ENCODE results near the gene C1orf35.

DNA sequence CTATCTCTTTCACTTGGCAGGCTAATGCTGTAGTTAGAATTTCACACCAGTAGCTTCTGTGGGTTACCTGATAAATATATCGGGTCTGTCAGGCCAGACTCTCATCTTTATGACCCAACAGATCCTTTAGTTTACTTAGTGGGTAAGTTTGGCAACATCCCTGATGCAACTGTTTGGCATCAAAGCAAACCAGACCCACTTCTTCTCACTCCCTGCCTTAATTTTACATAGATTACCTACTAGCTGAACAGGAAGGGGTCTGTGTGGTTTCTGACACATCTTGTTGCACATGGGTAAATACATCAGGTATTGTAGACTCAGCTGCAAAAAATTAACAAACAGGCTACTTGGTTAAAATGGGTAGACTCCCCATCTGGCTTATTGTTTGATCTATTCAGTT, 33.8 kb upstream of the C1orf35 start:
- no peak for TF ChIP-seq CTCF (IDR thresholded peaks at IDR 0.05; ENCODE audit: insufficient read depth, low read length)
- TF ChIP-seq SPI1 (IDR thresholded peaks at IDR 0.05; ENCODE audit: borderline replicate concordance, low read depth): no peak
- no peak for TF ChIP-seq POLR2AphosphoS5 (IDR thresholded peaks at IDR 0.05; ENCODE audit: low read depth)
- no peak for TF ChIP-seq REST (IDR thresholded peaks at IDR 0.05; ENCODE audit: insufficient replicate concordance, low read depth)
